K562 (cell line): ENCODE measurements around the gene CCDC106. TPM values are rescaled to one million over a fixed set of nuclear protein-coding genes. Genes with fewer than 3 reads are reported as not detected.
A peak's percentile ranks its signal among the peaks of the same experiment; 100 is the strongest.

Source experiments
- CBX2 ChIP-seq: fragments of 200-600 bp; sonication (generic); IDR thresholded peaks from one replicate; pipeline ENCODE4 v1.6.1; 2012; ENCODE audit warnings: mild to moderate bottlenecking, low read length, inconsistent platforms; ENCODE audit not compliant: insufficient read depth, poor library complexity, severe bottlenecking
- DNMT1 ChIP-seq: fragments of 450-650 bp; IDR thresholded peaks from 2 replicates; pipeline ENCODE4 v1.6.1; 2016; ENCODE audit warnings: antibody characterized with exemption, mild to moderate bottlenecking
- KLF16 ChIP-seq: IDR thresholded peaks from 2 replicates; pipeline ENCODE4 v1.6.1; 2016; ENCODE audit warnings: antibody characterized with exemption
- MAFF ChIP-seq: IDR thresholded peaks from 2 replicates; pipeline ENCODE4 v1.6.1; 2012; ENCODE audit warnings: low read length, improper control_type of control experiment
- MECOM ChIP-seq: fragments of 250-450 bp; sonication (Bioruptor Pico); IDR thresholded peaks from 2 replicates; pipeline ENCODE4 v1.8.0; 2022; ENCODE audit warnings: inconsistent platforms
- PCBP1 ChIP-seq: fragments of 200-400 bp; formaldehyde crosslinking; IDR thresholded peaks from 2 replicates; pipeline ENCODE4 v1.6.1; 2018; ENCODE audit warnings: mild to moderate bottlenecking, low read depth, low read length; ENCODE audit not compliant: poor library complexity, severe bottlenecking
- POLR3G ChIP-seq: IDR thresholded peaks from 2 replicates; pipeline ENCODE4 v1.6.1; 2011; ENCODE audit not compliant: insufficient read length, insufficient replicate concordance; ENCODE audit errors: extremely low read depth
- SAP30 ChIP-seq: fragments of 200-600 bp; sonication (generic); IDR thresholded peaks from 2 replicates; pipeline ENCODE4 v1.6.1; 2012; ENCODE audit warnings: borderline replicate concordance, low read depth, mild to moderate bottlenecking, moderate library complexity, low read length, control low read depth, inconsistent platforms; ENCODE audit not compliant: insufficient read depth, poor library complexity, severe bottlenecking
- SMAD1 ChIP-seq: fragments of 150-350 bp; IDR thresholded peaks from 2 replicates; pipeline ENCODE4 v1.6.1; 2014; ENCODE audit warnings: low read length, low read depth; ENCODE audit not compliant: partially characterized antibody
- SPI1 ChIP-seq: IDR thresholded peaks from 2 replicates; pipeline ENCODE4 v1.6.1; 2011; ENCODE audit warnings: low read depth, low read length, control low read depth, borderline replicate concordance
- TAF7 ChIP-seq: fragments of 450-650 bp; IDR thresholded peaks from 2 replicates; pipeline ENCODE4 v1.6.1; 2016; ENCODE audit warnings: missing genetic modification characterization, missing compliant biosample characterization
- TCF7L2 ChIP-seq: fragments of 150-350 bp; IDR thresholded peaks from 2 replicates; pipeline ENCODE4 v1.6.1; 2016; ENCODE audit warnings: low read depth, mild to moderate bottlenecking, low read length, moderate library complexity
- ZNF354B ChIP-seq: fragments of 250-450 bp; sonication (Bioruptor Pico); IDR thresholded peaks from 2 replicates; pipeline ENCODE4 v1.4.0; 2020
- ZNF584 ChIP-seq: fragments of 200-800 bp; sonication (Bioruptor generic); IDR thresholded peaks from 2 replicates; pipeline ENCODE4 v1.6.1; 2016; ENCODE audit warnings: low read depth, mild to moderate bottlenecking, missing genetic modification characterization, missing compliant biosample characterization
- polyA plus RNA-seq, 8 experiments: library from polyadenylated mRNA; depleted of rRNA in 4 of 8; stranded (reverse) in 5 of 8; unstranded in 3 of 8; fragments of >200 nt; fragmentation: Nextera tagmentation in 2 of 8; fragmentation: Illumina TruSeq in 1 of 8; extraction: Ambion mirVana in 2 of 8; extraction: Trizol in 1 of 8; gene quantifications; 2 replicates each; pipeline versions ENCODE4 v1.2.1 to v1.2.3, GENCODE V29; 2011 to 2014; ENCODE audit warnings: inconsistent platforms in 1 of 8, missing spikeins in 1 of 8
- total RNA-seq, 7 experiments: library from RNA; depleted of rRNA in 6 of 7; stranded (reverse); fragments of >200 nt in 6 of 7; fragmentation: Illumina TruSeq in 2 of 7; extraction: Trizol in 2 of 7; gene quantifications; 2 replicates each; pipeline versions ENCODE4 v1.2.1 to v1.2.3, GENCODE V29; 2011 to 2021; ENCODE audit warnings: low replicate concordance in 1 of 7
- TF ChIP-seq, protein P1 (sequence below), 2 experiments: fragments of 450-650 bp; IDR thresholded peaks; 2 replicates each; pipeline ENCODE4 v1.6.1; 2016; ENCODE audit warnings: mild to moderate bottlenecking in 2 of 2, borderline replicate concordance in 1 of 2, low read depth in 1 of 2, moderate library complexity in 1 of 2
- TF ChIP-seq, protein P2 (sequence below): fragments of 200-400 bp; formaldehyde crosslinking; IDR thresholded peaks from 2 replicates; pipeline ENCODE4 v1.6.1; 2017; ENCODE audit warnings: mild to moderate bottlenecking, low read depth, low read length, moderate library complexity
- TF ChIP-seq, protein P3 (sequence below): sonication (generic); formaldehyde crosslinking; IDR thresholded peaks from 2 replicates; pipeline ENCODE4 v1.8.1; 2023; ENCODE audit warnings: mild to moderate bottlenecking, missing genetic modification reagents

CCDC106 gene
- total and polyA plus RNA-seq, 9 of the 15 experiments (the other 6 are each of a cell fraction or from before 2014, with no cell fraction given) = 0.10 to 27.5 (median 15.0) TPM; not detected in 1

DNA sequence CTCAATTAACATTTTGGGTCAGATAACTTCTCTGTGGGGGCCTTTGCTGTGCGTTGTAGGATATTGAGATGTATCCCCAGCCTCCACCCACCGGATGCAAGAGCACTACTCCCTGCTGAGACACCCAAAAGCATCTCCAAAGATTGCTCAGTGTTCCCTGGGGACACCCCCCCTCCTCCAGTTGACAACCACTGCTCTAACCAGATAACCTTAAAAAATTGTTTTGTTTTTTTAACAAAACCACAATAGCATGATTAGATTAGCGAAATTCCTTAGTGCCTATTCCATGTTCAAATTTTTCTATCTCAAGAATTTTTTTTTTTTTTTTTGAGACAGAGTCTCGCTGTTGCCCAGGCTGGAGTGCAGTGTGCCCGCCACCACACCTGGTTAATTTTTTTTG, 24.4 kb downstream of the CCDC106 start (continued):
- no peak for TF ChIP-seq TCF7L2
- TF ChIP-seq PCBP1 = no peak
- no peak for TF ChIP-seq ZNF584
- TF ChIP-seq KLF16 = peak; percentile 73
- no peak for TF ChIP-seq POLR3G
- no peak for TF ChIP-seq MECOM
- TF ChIP-seq, protein P1, sequence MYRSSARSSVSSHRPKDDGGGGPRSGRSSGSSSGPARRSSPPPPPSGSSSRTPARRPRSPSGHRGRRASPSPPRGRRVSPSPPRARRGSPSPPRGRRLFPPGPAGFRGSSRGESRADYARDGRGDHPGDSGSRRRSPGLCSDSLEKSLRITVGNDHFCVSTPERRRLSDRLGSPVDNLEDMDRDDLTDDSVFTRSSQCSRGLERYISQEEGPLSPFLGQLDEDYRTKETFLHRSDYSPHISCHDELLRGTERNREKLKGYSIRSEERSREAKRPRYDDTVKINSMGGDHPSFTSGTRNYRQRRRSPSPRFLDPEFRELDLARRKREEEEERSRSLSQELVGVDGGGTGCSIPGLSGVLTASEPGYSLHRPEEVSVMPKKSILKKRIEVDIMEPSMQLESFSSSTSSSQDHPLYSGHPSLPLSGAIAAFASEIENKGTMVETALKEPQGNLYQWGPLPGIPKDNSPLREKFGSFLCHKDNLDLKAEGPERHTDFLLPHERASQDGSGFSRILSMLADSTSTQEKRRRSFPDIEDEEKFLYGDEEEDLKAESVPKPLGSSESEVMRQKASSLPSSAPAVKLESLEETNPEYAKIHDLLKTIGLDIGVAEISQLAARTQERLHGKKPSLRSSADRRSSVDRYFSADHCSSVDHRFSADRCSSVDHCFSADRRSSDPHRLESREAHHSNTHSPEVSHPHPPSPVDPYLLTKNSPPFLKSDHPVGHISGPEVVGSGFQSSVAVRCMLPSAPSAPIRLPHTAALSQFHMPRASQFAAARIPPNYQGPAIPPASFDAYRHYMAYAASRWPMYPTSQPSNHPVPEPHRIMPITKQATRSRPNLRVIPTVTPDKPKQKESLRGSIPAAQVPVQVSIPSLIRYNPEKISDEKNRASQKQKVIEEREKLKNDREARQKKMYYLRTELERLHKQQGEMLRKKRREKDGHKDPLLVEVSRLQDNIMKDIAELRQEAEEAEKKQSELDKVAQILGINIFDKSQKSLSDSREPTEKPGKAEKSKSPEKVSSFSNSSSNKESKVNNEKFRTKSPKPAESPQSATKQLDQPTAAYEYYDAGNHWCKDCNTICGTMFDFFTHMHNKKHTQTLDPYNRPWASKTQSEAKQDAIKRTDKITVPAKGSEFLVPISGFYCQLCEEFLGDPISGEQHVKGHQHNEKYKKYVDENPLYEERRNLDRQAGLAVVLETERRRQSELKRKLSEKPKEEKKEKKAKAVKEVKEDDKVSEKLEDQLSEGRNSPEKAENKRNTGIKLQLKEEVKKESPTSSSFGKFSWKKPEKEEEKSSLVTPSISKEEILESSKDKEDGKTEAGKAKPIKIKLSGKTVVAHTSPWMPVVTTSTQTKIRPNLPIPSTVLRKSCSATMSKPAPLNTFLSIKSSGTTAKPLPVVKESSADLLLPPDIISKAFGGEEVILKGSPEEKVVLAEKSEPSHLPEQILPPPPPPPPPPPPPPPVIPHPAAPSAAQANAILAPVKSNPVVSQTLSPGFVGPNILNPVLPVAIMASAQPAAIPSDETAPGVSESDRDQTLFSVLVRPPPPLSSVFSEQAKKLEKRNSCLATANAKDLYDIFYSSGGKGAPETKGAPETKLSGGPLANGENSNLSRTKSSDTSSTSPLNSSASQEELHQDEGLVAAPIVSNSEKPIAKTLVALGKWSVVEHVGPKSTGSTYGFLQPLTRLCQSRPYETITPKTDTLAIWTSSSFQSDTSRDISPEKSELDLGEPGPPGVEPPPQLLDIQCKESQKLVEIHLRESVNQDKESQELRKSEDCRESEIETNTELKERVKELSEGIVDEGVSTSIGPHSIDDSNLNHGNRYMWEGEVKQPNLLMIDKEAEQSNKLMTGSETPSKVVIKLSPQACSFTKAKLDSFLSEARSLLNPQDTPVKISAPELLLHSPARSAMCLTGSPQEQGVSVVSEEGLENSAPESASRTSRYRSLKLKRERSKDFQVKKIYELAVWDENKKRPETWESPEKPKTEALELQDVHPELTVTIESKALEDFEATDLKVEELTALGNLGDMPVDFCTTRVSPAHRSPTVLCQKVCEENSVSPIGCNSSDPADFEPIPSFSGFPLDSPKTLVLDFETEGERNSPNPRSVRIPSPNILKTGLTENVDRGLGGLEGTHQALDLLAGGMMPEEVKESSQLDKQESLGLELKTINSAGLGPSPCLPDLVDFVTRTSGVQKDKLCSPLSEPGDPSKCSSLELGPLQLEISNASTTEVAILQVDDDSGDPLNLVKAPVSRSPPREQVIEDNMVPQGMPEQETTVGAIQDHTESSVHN (IDR thresholded peaks at IDR 0.05; ENCODE audit: borderline replicate concordance in 1 of 2, low read depth in 1 of 2) = no peak
- TF ChIP-seq SPI1 = no peak
- no peak for TF ChIP-seq CBX2
- TF ChIP-seq TAF7 (tag) = no peak
- no peak for TF ChIP-seq ZNF354B (CRISPR knock-in tag)
- TF ChIP-seq, protein P2, sequence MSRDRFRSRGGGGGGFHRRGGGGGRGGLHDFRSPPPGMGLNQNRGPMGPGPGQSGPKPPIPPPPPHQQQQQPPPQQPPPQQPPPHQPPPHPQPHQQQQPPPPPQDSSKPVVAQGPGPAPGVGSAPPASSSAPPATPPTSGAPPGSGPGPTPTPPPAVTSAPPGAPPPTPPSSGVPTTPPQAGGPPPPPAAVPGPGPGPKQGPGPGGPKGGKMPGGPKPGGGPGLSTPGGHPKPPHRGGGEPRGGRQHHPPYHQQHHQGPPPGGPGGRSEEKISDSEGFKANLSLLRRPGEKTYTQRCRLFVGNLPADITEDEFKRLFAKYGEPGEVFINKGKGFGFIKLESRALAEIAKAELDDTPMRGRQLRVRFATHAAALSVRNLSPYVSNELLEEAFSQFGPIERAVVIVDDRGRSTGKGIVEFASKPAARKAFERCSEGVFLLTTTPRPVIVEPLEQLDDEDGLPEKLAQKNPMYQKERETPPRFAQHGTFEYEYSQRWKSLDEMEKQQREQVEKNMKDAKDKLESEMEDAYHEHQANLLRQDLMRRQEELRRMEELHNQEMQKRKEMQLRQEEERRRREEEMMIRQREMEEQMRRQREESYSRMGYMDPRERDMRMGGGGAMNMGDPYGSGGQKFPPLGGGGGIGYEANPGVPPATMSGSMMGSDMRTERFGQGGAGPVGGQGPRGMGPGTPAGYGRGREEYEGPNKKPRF = no peak
- no peak for TF ChIP-seq DNMT1
- no peak for TF ChIP-seq SAP30
- no peak for TF ChIP-seq MAFF
- TF ChIP-seq, protein P3, sequence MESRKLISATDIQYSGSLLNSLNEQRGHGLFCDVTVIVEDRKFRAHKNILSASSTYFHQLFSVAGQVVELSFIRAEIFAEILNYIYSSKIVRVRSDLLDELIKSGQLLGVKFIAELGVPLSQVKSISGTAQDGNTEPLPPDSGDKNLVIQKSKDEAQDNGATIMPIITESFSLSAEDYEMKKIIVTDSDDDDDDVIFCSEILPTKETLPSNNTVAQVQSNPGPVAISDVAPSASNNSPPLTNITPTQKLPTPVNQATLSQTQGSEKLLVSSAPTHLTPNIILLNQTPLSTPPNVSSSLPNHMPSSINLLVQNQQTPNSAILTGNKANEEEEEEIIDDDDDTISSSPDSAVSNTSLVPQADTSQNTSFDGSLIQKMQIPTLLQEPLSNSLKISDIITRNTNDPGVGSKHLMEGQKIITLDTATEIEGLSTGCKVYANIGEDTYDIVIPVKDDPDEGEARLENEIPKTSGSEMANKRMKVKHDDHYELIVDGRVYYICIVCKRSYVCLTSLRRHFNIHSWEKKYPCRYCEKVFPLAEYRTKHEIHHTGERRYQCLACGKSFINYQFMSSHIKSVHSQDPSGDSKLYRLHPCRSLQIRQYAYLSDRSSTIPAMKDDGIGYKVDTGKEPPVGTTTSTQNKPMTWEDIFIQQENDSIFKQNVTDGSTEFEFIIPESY (CRISPR knock-in tag) = no peak
- TF ChIP-seq SMAD1 = no peak
